HEK293 (cell line): ENCODE measurements around the gene PDLIM7.

Experiments
- BCL11A ChIP-seq: fragments of 450-650 bp; formaldehyde crosslinking; IDR thresholded peaks from 2 replicates; pipeline ENCODE4 v1.5.1; 2016; ENCODE audit warnings: low read depth, missing biosample characterization, missing genetic modification characterization
- CTCF ChIP-seq: fragments of 450-650 bp; formaldehyde crosslinking; IDR thresholded peaks from 2 replicates; pipeline ENCODE4 v1.5.1; 2016; ENCODE audit warnings: missing biosample characterization, missing genetic modification characterization
- HOXA7 ChIP-seq: sonication (generic); formaldehyde crosslinking; IDR thresholded peaks from 2 replicates; pipeline ENCODE4 v1.8.1; 2022; ENCODE audit warnings: missing genetic modification reagents, borderline replicate concordance
- KLF8 ChIP-seq: fragments of 450-650 bp; formaldehyde crosslinking; IDR thresholded peaks from 2 replicates; pipeline ENCODE4 v1.5.1; 2016; ENCODE audit warnings: missing biosample characterization, missing genetic modification characterization
- TRIM28 ChIP-seq: IDR thresholded peaks from 2 replicates; pipeline ENCODE4 v1.6.1; 2011; ENCODE audit warnings: low read length, control low read depth, borderline replicate concordance
- YY1 ChIP-seq: fragments of 450-650 bp; formaldehyde crosslinking; IDR thresholded peaks from 2 replicates; pipeline ENCODE4 v1.5.1; 2018; ENCODE audit warnings: missing biosample characterization, missing genetic modification characterization
- ZBTB11 ChIP-seq: fragments of 450-650 bp; formaldehyde crosslinking; conservative IDR thresholded peaks from 2 replicates; pipeline ENCODE4 v1.5.1; 2016; ENCODE audit warnings: low read depth, missing biosample characterization, missing genetic modification characterization
- ZNF174 ChIP-seq: fragments of 450-650 bp; formaldehyde crosslinking; IDR thresholded peaks from 2 replicates; pipeline ENCODE4 v1.5.0; 2017; ENCODE audit warnings: missing biosample characterization, mild to moderate bottlenecking, missing genetic modification characterization
- ZNF473 ChIP-seq: fragments of 450-650 bp; formaldehyde crosslinking; IDR thresholded peaks from 2 replicates; pipeline ENCODE4 v1.5.1; 2017; ENCODE audit warnings: missing biosample characterization, missing genetic modification characterization
- ZNF660 ChIP-seq: fragments of 450-650 bp; IDR thresholded peaks from 2 replicates; pipeline ENCODE4 v1.5.1; 2018; ENCODE audit warnings: missing biosample characterization, mild to moderate bottlenecking, missing genetic modification characterization
- TF ChIP-seq, protein P1 (sequence below): fragments of 450-650 bp; formaldehyde crosslinking; IDR thresholded peaks from 2 replicates; pipeline ENCODE4 v1.5.1; 2016; ENCODE audit warnings: missing biosample characterization, missing genetic modification characterization, borderline replicate concordance
- TF ChIP-seq, protein P2 (sequence below): fragments of 450-650 bp; formaldehyde crosslinking; IDR thresholded peaks from 2 replicates; pipeline ENCODE4 v1.5.1; 2016; ENCODE audit warnings: missing biosample characterization, missing genetic modification characterization, low read depth

DNA sequence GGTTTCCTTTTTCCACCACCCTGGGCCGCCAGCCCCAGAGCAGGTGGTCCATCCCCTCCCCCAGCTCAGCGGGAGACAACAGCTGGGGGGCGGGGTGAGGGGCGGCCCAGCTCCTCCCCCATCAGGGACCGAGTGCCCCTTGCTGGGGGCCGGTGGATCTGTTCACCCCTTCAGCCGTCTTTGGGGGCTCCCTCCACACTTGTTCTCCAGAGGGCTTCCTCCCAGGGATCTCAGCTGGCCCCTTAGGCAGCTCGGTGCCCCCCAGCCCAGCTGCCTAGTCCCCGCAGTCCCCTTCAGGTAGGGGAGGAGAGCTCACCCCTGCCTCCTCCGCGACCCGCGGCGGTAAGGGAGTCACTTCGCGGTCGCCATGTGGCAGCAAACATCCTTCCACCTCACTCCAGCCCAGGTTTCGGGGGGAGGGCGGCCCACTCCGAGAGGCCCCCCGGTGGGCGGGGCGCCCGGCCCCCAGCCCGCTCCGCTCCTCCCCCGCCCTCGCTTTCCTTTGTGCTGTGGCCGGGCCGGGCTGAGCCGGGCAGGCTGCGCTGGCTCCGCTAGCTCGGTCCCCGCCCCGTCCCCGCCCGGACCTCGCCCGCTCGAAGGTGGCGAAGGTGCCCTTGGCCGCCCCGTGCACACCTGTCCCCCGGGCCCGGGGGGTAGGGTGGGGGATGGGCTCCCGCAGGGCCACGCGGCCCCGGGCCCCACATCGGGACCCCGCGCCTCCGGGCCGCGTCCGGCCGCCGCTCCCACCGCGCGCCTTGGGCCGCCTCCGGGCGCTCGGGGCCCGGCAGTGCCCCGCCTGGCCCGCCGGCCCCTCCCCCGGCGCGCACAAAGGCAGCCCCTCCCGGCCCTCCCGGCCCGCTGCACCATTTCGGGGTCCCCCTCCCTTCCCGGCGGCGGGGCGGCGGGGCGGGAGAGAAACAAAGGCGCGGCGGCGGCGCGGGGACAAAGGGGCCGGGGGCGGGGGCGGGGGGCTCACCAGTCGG is 24.7 kb downstream of the PDLIM7 start:
- TF ChIP-seq CTCF (tag by site-specific recombination) (peak; percentile 51; the same call in 1 of the 2 replicates), ZNF660 (tag by site-specific recombination) (no peak), ZBTB11 (no peak), ZNF473 (no peak), BCL11A (no peak), ZNF174 (no peak), YY1 (tag by site-specific recombination) (no peak), HOXA7 (CRISPR knock-in tag) (no peak), TRIM28 (no peak), KLF8 (tag by site-specific recombination) (peak; percentile 44; the same call in 1 of the 2 replicates)
- TF ChIP-seq, protein P1, sequence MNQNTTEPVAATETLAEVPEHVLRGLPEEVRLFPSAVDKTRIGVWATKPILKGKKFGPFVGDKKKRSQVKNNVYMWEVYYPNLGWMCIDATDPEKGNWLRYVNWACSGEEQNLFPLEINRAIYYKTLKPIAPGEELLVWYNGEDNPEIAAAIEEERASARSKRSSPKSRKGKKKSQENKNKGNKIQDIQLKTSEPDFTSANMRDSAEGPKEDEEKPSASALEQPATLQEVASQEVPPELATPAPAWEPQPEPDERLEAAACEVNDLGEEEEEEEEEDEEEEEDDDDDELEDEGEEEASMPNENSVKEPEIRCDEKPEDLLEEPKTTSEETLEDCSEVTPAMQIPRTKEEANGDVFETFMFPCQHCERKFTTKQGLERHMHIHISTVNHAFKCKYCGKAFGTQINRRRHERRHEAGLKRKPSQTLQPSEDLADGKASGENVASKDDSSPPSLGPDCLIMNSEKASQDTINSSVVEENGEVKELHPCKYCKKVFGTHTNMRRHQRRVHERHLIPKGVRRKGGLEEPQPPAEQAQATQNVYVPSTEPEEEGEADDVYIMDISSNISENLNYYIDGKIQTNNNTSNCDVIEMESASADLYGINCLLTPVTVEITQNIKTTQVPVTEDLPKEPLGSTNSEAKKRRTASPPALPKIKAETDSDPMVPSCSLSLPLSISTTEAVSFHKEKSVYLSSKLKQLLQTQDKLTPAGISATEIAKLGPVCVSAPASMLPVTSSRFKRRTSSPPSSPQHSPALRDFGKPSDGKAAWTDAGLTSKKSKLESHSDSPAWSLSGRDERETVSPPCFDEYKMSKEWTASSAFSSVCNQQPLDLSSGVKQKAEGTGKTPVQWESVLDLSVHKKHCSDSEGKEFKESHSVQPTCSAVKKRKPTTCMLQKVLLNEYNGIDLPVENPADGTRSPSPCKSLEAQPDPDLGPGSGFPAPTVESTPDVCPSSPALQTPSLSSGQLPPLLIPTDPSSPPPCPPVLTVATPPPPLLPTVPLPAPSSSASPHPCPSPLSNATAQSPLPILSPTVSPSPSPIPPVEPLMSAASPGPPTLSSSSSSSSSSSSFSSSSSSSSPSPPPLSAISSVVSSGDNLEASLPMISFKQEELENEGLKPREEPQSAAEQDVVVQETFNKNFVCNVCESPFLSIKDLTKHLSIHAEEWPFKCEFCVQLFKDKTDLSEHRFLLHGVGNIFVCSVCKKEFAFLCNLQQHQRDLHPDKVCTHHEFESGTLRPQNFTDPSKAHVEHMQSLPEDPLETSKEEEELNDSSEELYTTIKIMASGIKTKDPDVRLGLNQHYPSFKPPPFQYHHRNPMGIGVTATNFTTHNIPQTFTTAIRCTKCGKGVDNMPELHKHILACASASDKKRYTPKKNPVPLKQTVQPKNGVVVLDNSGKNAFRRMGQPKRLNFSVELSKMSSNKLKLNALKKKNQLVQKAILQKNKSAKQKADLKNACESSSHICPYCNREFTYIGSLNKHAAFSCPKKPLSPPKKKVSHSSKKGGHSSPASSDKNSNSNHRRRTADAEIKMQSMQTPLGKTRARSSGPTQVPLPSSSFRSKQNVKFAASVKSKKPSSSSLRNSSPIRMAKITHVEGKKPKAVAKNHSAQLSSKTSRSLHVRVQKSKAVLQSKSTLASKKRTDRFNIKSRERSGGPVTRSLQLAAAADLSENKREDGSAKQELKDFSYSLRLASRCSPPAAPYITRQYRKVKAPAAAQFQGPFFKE (tag by site-specific recombination): no peak
- TF ChIP-seq, protein P2, sequence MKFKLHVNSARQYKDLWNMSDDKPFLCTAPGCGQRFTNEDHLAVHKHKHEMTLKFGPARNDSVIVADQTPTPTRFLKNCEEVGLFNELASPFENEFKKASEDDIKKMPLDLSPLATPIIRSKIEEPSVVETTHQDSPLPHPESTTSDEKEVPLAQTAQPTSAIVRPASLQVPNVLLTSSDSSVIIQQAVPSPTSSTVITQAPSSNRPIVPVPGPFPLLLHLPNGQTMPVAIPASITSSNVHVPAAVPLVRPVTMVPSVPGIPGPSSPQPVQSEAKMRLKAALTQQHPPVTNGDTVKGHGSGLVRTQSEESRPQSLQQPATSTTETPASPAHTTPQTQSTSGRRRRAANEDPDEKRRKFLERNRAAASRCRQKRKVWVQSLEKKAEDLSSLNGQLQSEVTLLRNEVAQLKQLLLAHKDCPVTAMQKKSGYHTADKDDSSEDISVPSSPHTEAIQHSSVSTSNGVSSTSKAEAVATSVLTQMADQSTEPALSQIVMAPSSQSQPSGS (tag by site-specific recombination): no peak
